Fibroblast of villous mesenchyme (primary cell): ENCODE data around the gene MRPL12. TPM values are rescaled to one million over a fixed set of nuclear protein-coding genes. Genes with fewer than 3 reads are reported as not detected.

Experiments
- DNase-seq: peaks from one replicate; pipeline ENCODE4 v3.0.0-alpha.2; 2010; ENCODE audit warnings: low read depth
- H3K4me3 ChIP-seq: 2 replicates; pipeline ENCODE4 v1.5.1; 2011; ENCODE audit warnings: low read depth, mild to moderate bottlenecking, low read length
- total RNA-seq: library from RNA; depleted of rRNA; stranded (reverse); fragments of >200 nt; gene quantifications from 2 replicates; pipeline ENCODE4 v1.2.3, GENCODE V29; 2012
- TF ChIP-seq, protein P1 (sequence below): IDR thresholded peaks from 2 replicates; pipeline ENCODE4 v1.5.1; 2012; ENCODE audit warnings: low read depth, mild to moderate bottlenecking, low read length; ENCODE audit not compliant: insufficient read depth

Gene MRPL12
- total RNA-seq, 1 donor = 12.1 TPM

DNA sequence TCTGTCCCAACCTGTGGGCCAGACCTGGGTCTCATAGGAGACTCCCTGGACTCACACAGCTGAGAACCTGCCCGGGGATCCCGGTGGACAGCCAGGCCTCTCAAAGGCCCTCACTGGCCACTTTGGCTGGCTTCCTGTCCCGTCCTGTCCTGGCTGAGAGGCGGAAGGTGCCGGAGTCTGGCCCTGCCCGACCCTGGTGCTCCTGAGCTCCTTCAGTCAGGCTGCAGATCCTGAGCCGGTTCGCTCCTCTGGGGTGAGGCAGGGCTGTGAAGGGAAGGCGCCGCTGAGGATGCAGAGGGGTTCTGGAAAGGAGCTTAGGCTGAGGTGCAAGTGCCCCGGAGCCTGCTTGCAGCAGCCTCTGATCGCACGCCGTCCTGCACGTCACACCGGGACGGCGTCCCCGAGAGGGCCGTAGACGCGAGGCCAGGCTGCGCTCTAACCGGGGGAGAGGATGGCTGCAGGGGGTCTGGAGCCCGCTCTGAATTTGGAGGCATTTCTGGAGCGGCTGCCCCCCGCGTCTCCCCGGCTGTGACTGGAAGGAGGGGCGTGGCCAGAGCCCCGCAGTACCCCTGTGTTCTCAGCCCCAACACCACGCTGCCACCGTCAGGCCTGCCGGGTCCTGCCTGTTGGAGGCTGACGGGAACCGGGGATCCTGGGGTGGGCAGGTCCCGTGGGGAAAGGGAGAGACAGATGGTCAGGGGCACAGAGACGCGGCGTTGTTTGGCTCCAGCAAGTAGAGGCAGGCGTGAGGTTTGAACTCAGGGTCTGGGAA, 15.2 kb upstream of the MRPL12 start:
- no peak for DNase-seq
- no peak overlapping the region for H3K4me3 ChIP-seq
- TF ChIP-seq, protein P1, sequence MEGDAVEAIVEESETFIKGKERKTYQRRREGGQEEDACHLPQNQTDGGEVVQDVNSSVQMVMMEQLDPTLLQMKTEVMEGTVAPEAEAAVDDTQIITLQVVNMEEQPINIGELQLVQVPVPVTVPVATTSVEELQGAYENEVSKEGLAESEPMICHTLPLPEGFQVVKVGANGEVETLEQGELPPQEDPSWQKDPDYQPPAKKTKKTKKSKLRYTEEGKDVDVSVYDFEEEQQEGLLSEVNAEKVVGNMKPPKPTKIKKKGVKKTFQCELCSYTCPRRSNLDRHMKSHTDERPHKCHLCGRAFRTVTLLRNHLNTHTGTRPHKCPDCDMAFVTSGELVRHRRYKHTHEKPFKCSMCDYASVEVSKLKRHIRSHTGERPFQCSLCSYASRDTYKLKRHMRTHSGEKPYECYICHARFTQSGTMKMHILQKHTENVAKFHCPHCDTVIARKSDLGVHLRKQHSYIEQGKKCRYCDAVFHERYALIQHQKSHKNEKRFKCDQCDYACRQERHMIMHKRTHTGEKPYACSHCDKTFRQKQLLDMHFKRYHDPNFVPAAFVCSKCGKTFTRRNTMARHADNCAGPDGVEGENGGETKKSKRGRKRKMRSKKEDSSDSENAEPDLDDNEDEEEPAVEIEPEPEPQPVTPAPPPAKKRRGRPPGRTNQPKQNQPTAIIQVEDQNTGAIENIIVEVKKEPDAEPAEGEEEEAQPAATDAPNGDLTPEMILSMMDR = no peak

DNA sequence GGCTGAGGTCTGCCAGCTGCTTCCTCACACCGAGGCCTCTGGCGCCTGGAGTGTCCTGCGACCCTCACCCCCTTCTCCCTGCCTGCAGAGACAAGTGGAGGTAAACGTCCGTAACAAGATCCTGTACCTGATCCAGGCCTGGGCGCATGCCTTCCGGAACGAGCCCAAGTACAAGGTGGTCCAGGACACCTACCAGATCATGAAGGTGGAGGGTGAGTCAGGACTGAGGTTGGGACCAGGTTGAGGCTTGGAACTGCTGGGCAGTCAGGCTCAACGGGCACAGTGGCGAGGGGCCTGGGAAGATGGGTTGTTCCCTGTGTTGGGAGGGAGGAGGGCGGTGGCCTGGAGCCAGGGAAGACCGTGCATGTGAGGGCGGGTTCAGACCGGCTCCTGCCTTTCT, 14.6 kb upstream of the MRPL12 start:
- no peak overlapping the region for H3K4me3 ChIP-seq
- TF ChIP-seq, protein P1 = no peak

DNA sequence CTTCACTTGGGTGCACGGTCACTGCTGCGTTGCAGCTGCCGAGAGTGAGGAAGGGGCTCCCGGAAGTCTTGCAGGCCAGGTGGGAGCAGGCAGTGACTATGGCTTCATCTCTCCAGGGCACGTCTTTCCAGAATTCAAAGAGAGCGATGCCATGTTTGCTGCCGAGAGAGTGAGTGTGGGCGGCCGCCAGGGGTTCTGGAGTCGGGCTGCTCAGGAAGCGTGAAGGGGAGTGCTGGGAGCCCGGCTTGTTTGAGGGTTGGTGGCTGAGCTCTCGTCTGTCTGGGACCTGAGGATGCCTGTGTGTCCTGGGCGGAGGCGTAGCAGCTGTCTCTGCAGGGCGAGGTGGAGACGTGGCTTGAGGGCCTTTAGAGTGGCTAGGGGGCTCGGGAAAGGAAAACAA, 13.1 kb upstream of the MRPL12 start:
- DNase-seq = no peak
- H3K4me3 ChIP-seq = no peak overlapping the region
- TF ChIP-seq, protein P1 = no peak

More for the DNA sequence above, 14.6 kb upstream of the MRPL12 start:
- no peak for DNase-seq

DNA sequence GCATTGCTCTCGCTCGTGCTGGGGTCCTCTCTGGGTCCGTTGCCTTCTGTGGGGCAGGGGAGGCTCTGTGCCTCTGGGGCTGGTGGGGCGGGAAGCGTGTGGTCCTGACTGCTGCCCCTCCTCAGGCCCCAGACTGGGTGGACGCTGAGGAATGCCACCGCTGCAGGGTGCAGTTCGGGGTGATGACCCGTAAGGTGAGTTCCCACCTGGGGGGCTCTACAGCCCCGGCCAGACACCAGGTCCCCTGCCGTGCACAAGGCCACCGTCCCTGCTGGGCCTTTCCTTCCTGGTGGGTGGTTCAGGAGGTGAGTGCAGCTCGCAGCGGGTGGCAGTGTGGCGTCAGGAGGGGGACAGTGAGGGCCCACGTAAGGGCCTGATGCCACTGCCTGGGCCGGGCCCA, 12.6 kb upstream of the MRPL12 start:
- TF ChIP-seq, protein P1 = no peak
- DNase-seq = no peak
- H3K4me3 ChIP-seq = no peak overlapping the region

DNA sequence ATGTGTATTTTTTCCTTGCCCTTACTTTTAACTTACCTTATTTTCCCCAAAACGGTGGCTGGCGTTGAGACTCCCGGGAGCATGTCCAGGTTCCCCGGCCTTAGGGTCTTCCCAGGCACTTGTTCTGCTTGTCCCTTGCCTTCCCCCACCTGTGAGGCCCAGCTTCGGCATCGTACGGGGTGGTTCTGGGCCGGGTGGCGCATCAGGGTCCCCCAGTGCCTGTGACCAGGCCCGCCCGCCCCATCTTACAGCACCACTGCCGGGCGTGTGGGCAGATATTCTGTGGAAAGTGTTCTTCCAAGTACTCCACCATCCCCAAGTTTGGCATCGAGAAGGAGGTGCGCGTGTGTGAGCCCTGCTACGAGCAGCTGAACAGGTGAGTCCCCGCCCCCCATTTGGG, 12.0 kb upstream of the MRPL12 start:
- TF ChIP-seq, protein P1 = no peak
- no peak for DNase-seq
- H3K4me3 ChIP-seq = no peak overlapping the region

DNA sequence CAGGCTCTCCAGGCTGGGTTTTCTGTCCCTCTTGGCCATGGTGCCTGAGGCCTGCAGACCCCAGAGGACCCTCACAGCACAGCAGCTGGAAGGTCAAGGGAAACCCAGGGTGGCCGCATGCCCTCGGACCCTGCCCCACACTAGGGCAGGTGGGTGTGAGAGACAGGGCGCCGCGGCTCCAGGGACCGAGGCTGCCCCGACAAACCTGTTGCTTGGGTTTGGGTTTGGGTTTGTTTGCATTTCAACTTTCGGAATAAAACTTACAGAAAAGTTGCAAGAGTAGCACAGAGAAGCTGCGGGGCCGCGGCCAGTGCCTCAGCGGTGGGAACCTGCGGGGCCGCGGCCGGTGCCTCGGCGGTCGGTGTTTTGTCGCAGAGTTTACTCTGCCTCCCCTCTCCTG, 11.6 kb upstream of the MRPL12 start:
- no peak for DNase-seq

More for the DNA sequence above, 11.6 kb upstream of the MRPL12 start:
- TF ChIP-seq, protein P1 = no peak
- no peak overlapping the region for H3K4me3 ChIP-seq
